HPDE6-E6E7 (cell line): ENCODE measurements around the gene INHBB.

Experiments used
- DNase-seq: peaks from one replicate; pipeline ENCODE4 v3.0.0; 2011; ENCODE audit warnings: missing footprints; ENCODE audit errors: extremely low spot score

The INHBB gene

GRCh38 chr2:120355780-120356266 is 9.9 kb downstream of the INHBB start:
- DNase-seq, result no peak

GRCh38 chr2:120357768-120358167 is 11.8 kb downstream of the INHBB start:
- no peak for DNase-seq

- no peak for DNase-seq
Measured at GRCh38 chr2:120358734-120359465, 13.0 kb downstream of the INHBB start.

- no peak for DNase-seq
Measured at GRCh38 chr2:120360307-120360855, 14.4 kb downstream of the INHBB start.

- DNase-seq, result no peak
Measured at GRCh38 chr2:120362926-120363325, 17.0 kb downstream of the INHBB start.

GRCh38 chr2:120365236-120365793 is 19.4 kb downstream of the INHBB start:
- DNase-seq, result no peak

- no peak for DNase-seq
Measured at GRCh38 chr2:120366698-120367097, 20.8 kb downstream of the INHBB start.

- DNase-seq, result no peak
Measured at GRCh38 chr2:120367221-120367620, 21.3 kb downstream of the INHBB start.

- DNase-seq, result no peak
Measured at GRCh38 chr2:120367649-120368048, 21.7 kb downstream of the INHBB start.

GRCh38 chr2:120368086-120368485 is 22.1 kb downstream of the INHBB start:
- no peak for DNase-seq

- no peak for DNase-seq
Measured at GRCh38 chr2:120369250-120369649, 23.3 kb downstream of the INHBB start.

- no peak for DNase-seq
Measured at GRCh38 chr2:120371969-120372625, 26.2 kb downstream of the INHBB start.

GRCh38 chr2:120372816-120373215 is 26.9 kb downstream of the INHBB start:
- DNase-seq, result no peak

- no peak for DNase-seq
Measured at GRCh38 chr2:120373424-120373823, 27.5 kb downstream of the INHBB start.

GRCh38 chr2:120374821-120375220 is 28.9 kb downstream of the INHBB start:
- no peak for DNase-seq

- DNase-seq, result no peak
Measured at GRCh38 chr2:120375251-120376020, 29.5 kb downstream of the INHBB start.

GRCh38 chr2:120376101-120376500 is 30.2 kb downstream of the INHBB start:
- DNase-seq, result no peak

GRCh38 chr2:120376679-120377640 is 31.0 kb downstream of the INHBB start:
- DNase-seq, result no peak

- no peak for DNase-seq
Measured at GRCh38 chr2:120378605-120379004, 32.7 kb downstream of the INHBB start.
